HG03060 (cell line): ENCODE measurements around the gene RGMA.
"Not testable (repeated sequence)": the region's sequence is repeated elsewhere in the genome, so short reads cannot be mapped to it uniquely, and the experiment has no call there.

Experiments
- ATAC-seq: cut with Tn5 transposase; IDR thresholded peaks from one replicate; pipeline ENCODE4 v1.9.1; 2021; ENCODE audit warnings: low read depth, moderate number of reproducible peaks; ENCODE audit not compliant: unreplicated experiment

The RGMA gene

DNA sequence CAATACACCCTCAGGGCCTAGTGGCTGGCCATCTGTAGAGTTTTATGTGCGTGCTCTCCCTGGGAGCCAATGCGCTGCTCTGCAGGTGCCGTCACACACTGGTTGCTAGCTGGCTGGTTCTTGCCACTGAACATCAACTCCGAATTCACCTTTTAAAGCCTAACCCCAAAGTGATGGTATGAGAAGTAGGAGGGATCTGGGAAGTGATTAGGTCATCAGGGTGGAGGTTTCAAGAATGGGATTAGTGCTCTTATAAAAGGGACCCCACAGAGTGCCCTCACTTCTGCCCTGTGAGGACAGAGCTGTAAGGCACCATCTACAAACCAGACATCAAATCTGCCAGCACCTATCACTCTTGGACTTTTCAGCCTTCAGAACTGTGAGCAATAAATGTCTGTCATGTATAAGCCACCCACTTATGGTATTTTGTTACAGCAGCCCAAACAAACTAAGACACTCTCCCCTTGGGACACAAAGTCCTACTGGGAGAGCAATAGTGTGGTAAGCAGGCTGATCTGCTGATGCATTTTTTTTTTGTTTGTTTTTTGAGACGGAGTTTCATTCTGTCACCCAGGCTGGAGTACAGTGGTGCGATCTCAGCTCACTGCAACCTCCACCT lies 20.3 kb downstream of the RGMA start:
- ATAC-seq: no peak

DNA sequence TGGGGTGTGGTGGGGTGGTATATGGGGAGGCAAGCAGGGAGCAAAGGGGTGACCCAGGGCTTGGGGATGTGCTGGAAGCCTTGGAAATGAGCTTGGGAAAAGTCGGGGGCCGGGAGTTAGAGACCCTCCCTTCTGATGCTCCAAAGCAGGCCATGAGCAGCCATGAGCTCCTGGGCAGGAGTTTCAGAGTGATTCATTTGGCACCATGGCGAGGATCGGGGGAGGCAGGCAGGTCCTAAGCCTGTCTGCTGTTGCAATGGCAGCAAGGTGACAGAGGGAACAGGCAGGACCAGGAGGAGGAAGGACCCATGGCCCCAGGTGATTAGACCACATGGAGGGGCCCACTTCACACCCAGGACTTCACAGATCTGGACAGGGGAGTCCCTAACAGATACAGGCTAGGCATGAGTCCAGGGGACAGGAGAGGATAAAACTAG lies 21.3 kb downstream of the RGMA start:
- ATAC-seq: no peak

DNA sequence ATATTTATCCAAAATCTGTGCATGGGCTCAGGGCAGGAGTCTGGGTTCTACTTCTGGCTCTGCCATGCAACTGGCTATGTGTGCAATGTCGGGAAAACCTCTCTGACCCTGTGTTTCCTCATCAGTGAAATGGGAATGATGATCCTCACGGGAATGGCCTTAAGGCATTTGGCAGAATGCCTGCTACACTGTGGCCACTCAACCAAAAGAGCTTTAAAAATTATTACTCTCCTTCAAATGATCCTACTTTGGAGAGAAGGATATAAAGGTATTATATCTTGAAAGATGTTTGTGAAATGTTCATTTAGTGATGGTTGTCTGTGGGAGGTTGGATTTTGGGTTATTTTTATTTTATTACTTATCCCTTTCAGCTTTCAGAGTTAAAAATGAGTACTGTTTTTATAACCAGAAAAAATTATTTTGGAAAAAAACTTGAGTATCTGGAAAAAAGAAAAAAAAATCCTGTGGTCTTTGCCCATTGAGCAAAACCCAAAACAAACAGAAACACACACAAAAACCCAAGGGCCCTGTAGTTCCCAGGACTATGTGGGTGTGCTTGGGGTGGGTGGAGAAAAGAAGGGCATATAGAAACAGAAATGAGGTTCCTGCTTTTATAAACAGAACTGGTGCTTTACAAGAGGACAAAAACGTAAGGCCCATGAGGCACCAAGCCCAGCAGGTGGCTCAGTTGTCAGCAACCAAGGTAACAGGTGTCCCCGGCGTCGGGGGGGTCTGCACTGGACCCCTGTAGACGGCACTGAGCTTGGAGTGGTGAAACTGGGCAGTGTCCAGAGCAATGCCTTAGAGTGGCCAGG lies 22.0 kb downstream of the RGMA start:
- ATAC-seq: no peak

DNA sequence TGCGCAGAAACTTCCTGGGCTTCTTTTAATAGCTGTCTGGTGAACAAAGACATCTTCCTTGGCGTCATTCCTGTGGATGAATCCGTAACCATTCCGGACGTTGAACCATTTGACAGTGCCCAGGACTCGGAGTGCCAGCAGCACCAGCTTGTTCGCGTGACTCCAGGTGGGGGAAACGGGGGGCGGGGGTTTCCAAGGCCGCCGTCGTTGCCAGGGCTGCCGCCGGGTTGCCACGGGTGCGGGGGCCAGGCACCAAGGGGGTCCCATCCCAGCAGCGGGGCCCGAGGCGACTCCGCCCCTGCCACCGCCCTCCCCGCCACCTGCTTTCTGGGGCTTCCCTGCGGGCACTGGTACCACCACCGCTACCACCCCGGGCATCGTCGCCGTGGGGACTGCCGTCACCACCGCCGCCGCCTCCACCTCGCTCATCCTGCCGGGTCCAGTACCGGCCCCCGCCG lies 22.8 kb downstream of the RGMA start:
- no peak for ATAC-seq

DNA sequence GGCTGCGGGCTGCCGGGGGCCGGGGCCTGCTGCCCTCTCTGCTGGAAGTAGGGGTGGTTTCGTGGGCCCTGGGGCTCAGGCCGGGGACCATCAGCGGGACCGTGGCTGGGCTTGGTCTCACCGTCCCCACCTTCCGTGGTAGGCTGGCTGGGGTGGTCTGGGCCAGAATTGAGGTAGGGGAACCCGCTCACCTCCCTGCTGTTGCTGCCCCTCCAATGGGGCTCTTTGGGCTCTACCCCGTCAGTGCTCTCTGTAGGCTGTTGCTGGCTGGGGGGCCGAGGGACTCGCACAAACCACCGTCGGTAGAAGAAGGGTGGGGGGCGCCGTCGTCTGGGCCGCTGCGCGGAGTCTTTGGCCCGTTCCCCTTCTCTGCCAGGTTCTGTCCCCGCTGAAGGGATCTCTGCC lies 23.4 kb downstream of the RGMA start:
- no peak for ATAC-seq

DNA sequence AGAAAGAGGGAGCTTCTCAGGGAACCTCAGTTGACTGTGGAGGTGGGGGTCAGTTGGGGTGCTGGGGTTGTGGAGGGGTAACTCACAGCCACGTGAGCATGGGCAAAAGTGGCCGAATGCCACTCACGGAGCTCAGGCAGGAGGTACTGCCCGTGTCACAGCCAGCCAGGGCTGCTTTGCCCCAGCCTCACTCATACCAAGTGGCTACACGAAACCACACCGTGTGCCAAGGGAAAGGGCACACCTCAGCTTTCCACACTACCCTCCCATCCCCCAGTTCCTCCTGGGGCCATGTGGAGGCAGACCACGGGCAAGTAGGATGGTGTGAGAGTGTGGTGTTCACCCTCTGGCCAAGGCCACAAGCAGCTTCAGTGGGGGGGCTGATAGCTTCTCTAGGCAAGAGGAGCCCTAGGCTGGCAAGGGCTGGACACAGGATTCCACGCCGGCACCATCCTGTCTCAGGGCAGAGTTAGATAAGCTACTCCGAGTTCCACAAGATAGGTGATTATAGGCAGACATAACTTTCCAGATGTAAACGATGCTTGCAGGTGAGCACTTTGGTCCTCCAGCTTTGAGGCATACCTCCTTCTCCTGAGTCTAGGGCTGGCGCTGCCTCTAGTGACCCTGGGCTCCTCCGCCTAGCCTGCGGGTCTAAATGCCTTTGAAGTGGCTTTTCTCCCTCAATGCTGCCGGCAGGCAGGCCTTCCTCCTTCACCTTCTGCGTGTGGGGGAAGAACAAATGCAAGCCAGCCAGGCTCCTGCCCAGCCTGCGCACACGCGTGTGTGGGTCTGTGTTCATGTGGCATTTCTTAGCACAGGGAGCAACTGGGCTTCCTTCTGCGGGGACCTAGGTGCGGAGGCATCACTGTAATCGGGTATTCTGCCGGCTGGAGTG lies 25.0 kb downstream of the RGMA start:
- ATAC-seq: no peak

DNA sequence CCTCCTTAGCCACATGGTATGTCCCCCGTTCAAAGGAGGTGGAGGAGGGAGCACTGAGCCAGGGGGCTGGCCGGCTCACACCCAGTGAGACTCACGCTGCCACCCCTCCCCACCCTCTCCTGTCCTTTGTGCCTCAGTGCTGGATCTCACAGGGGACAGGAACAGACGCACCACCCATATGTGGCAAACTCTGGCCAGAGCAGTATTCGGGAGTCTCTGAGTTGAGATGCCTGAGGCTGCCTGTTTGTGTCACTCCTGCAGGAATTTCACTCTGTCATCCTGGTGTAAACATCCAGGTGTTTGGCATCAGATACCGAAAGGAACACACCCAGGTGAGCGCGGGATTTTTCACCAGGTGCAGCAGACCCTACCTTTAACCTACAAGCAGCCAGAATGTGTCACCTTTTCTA lies 25.7 kb downstream of the RGMA start:
- ATAC-seq: no peak

DNA sequence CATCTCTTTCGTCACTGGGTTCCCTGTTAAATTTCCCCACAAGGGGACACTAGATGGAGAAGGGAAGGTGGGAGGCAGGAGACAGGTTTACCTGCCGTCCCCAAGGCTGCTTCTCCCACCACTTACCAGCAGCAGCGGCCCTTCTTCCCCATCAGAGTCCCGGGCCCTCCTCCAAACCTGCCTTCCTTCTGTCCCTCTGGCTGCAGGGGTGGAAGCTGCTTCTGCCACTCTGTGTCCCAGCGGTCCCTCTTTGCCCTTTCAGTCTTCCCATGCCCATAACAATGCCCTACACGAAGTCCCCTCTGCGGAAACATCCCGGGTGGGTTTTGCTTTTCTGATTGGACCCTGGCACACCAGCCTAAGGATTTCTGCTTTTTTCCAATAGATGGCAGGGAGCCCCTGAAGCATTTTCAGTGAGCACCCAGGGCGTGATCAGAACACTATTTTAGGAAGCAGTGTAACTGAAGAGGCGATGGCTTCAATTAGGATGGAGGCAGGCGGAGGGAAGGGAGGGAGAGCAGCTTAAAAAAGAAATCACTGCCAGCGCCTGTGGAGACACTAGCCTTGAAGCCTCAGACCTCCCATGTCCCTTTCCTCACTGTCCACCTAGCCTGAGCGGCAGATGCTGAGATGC lies 26.3 kb downstream of the RGMA start:
- ATAC-seq: not testable (repeated sequence)

DNA sequence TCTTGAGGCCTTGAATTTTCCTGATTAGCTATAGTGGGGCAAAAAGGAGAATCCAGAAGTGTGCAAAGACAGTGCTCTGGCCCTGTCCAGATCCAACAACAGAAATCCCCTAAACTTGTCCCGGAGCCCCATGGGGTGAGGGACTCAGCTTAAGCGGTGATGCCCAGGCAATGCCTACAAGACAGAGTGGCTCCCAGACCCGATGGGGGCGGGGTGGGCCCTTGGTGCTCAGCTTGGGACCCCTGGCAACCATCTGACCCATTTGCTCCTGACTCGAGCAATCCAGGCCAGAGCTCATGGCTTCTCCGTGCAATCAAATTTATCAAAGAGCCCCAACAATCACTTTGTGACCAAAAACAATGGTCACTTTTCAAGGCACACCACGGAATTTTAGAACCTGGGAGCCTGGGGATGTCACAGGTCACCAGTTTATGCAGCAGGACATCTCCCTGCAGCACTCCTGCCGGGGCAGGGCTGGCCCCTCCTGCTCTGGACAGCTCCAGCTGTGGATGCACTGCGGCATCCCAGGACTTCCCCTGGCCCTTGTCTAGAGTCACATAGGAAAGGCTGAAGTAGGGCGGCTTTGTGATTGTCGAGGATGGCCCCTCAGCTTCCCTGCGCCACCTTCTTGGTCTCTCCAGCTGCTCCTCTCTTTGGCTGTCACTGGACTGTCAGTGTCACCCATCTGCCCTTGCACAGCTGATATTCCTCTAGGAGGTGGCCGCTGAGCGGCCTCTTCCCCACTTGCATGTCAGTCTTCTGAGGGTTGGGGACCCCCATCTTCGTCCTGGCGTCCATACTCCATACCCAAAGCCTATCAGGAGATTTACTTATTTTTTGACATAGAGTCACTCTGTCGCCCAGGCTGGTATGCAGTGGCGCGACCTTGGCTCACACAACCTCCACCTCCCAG lies 28.4 kb downstream of the RGMA start:
- ATAC-seq: no peak

DNA sequence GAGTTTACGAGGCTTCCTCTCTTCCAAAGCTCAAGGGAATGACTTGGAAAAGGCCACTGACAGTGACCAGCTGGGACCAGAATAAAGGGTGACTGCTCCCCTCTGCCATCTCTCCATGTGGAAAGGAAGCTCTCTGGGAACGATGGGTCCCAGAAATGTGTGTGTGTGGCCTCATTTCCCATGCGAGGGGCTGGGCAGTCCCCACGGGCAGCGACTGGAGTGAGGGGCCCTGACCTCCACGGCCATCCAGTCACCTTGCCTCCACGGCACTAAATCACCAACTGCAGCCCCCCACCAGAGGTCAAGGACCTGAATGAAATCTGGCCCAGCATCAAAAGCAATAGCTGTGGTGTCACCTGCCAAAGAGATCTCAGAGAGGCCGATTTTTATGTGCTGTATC lies 29.6 kb downstream of the RGMA start:
- no peak for ATAC-seq

DNA sequence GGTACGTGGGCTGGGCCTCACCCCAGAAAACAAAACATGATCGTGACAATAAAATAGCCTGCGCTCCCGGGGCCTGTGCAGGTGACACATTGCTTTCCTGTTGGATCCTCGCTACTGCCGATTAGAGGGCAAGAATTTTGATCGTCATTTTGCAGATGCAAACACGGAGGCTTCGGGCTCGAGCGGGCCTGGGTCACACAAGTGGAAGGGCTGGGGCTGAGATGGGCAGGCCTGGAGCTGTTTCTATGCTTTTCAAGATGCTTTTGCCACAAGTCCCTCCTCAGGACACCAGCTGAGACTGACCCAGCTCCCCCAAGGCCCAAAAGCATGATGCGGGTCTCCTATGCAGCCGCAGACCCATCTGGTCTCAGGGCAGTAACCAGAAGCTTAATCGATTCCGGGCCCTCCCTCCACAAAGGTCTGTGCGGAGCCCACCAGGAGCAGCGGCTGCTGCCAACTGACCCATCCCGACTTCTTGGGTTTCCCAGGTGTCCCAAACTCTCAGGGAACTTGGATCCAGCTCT lies 30.0 kb downstream of the RGMA start:
- no peak for ATAC-seq

DNA sequence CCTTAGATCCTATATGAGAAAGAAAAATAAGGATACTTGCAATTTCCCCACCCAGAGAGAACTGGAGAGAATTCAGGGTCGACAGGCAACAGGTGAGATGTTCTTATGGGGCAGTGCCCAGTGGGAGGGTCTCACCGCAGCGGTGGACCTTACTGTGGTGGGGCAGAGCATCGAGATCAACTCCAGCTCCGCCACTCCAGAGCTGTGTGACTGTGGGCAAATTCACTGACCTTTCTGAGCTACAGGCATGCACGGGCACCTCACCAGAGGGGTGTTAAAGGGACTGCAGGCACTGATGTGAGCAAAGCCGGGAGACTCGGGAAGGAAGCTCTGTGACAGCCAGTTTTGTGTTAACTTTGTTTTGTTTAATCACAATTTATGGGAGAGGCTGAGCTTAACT lies 30.9 kb downstream of the RGMA start:
- ATAC-seq: no peak

DNA sequence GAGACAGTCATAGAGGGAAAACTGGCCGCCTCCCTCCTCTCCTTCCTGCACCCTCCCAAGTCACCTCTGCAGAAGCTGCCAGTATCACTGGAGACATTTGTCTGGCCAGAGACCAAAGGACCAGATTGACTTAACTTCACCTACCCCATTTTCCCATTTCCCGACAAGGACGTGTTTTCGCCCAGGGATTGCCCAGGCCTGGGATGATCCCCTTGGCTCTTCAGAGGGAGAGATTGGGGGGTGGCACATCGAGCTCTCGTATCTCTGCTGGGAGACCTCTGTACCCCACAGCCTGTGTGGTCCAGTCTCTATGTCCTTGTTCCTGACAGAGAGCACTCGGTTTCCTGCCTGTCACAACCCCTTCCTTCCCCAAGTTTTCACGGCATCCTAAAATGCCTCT lies 31.4 kb downstream of the RGMA start:
- ATAC-seq: no peak

DNA sequence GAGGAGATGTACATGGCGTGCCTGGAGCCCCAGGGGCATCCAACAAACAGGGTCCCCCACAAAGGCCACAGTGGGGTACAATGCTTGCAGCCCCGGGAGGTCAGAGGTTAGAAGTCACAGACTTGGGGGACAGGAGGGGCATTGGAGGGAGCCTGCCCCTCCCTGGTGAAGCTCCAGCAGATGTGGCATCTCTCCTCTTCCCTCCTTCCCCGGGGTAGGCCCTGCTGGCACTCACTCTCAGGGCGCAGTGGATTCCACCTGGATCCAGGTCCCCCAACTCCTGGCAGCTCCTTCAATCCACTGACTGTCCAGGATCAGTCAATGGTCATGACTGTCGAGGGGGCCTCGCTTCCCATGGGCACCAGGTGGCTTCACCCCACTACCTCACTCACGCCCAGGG lies 32.2 kb downstream of the RGMA start:
- ATAC-seq: no peak

DNA sequence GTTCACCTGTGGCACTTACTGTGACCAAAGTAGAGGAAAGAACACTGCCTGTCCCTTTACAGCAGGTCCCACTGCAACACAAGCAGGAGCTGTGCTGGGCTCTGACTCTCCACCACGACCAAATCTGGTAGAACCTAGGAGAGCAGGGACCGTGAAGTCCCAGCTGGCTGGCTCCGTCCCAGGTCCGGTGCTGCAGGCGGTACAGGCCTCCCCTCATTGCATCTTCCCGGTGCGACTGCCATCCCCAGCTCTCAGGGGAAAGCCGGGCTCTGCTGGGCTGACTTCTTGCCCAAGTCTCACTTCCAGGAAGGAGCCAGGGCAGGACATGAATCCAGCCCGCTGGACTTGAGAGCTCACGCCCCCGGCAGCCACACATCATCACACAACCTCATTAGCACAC lies 33.8 kb downstream of the RGMA start:
- ATAC-seq: no peak

DNA sequence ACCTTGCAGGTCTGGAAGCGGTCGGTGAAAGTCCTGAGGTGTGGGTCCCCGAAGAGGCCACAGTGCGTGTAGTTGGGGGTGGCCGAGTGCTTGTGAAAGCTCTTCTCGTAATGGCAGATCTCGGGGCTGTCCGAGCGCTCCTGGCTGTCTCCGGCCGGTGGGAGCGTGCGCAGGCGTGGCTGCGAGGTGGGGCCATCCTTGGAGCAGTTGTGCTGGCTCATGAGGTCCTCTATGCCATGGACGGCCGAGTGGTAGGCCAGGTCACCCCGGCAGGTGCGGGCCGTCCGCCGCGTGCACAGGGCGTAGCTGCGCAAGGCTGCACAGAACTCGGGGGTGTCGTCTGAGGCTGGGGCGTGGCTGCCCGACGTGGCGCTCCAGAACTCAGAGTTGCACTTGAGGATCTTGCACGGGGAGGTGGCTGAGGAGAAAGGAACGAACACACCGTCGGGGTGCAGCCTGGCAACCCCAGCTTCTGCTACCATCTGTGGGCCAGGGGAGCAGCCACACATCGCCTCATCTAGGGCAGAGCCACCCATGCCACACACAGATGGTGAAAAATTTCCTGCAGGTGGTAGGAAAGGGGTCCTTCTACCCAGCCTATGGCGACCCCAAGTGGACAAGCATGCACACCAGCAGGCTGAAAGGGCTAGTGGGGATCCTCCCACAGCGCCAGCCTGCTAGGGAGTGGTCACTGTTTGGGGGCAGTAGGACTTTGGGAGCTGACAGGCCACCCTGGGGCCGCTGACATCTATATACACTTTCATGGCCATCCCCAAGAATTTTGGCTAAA lies 36.7 kb downstream of the RGMA start:
- ATAC-seq: no peak

DNA sequence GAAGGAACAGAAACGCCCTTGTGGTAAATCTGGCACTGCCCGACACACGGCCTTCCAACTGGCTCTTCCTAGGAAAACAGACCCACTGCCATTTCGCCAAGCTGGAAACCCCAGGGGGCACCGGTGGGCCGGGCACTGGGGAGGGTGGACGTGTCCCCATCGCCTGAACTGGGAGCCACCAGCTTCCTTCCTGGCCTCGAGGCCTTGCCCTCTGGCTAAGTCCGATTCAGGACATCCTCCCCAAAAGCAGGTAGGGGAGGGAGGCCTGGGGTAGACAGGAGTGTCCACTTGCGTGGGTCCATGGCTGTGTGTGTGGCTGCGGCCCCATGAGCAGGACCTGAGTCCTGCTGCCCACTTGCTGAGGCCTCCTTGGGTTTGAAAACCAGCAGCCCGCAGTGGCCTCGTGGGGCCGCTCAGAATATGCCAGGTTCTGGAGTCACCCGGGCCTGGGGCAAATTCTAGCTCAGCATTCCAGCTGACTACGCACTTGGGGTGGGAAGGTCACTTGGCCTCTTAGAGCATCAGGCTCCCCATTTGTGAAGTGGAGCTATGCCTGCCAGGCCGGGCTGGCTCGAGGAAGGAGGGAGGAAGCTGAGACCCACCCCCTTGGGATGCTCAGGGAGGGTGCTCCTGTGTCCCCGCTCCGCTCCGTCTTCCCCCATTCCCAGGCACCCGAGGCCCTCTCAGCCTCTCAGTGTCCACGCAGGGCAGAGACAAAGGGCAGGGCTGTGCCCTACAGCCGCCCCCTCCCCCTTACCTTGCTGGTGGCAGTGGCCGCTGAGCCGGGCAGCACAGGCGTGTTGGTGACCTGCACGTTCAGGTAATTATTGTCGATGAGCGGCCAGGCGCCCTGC lies 37.5 kb downstream of the RGMA start:
- no peak for ATAC-seq

DNA sequence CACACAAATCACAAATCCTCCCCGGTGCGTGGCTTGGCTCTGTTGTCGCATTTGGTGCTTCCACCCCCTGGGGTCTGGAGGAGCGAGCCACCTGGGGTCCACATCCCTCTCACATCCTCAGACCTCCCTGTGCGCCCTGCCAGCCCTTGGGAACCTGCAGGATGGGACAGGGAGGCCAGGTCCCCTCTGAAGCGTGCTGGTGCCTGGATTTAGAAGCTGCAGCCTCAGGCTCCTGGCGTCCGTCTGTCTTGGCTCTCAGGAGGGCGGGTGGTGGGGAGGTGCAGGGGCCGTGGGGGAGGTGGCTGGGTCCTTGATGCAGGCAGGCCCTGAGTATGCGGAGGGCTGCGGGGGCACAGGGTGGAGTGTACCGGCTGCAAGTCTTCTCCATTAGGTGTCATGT lies 38.4 kb downstream of the RGMA start:
- no peak for ATAC-seq
